GM12878 (cell line): ENCODE data around the gene SOX6. TPM values are rescaled to one million over a fixed set of nuclear protein-coding genes. Genes with fewer than 3 reads are reported as not detected.

ENCODE experiments used
- ATAC-seq: fragments of 200-7000 bp; cut with Tn5 transposase; 3 replicates; pipeline ENCODE4 v1.9.1; 2020; ENCODE audit warnings: mild to moderate bottlenecking, moderate library complexity
- BruUV-seq: library from RNA; stranded (reverse); fragments of 400-500 nt; replicated peaks from 2 replicates; lab custom pipeline; 2021; lab: Mats Ljungman, UMichigan
- CTCF ChIA-PET: fragments of 300-600 bp; sonication (Branson Sonifier 250); formaldehyde crosslinking; extraction: SDS; loops from one replicate; lab custom pipeline; 2021; ENCODE audit warnings: inconsistent platforms; lab: Yijun Ruan, JAX
- POLR2A ChIA-PET: fragments of 350-600 bp; formaldehyde crosslinking; extraction: SDS; loops from one replicate; lab custom pipeline; 2021; ENCODE audit warnings: inconsistent platforms; lab: Charles Lee
- RAD21 ChIA-PET: fragments of 300-600 bp; sonication (Branson Sonifier 250); formaldehyde crosslinking; loops from one replicate; lab custom pipeline; 2023; ENCODE audit warnings: antibody characterized with exemption; ENCODE audit not compliant: unreplicated experiment; lab: Charles Lee
- SMC1A ChIA-PET: fragments of 300-600 bp; sonication (Branson Sonifier 250); formaldehyde crosslinking; loops from one replicate; lab custom pipeline; 2023; ENCODE audit not compliant: unreplicated experiment, uncharacterized antibody; lab: Charles Lee
- DNase-seq: peaks from one replicate; pipeline ENCODE4 v3.0.0-alpha.2; 2011; ENCODE audit warnings: low read depth, low spot score
- FAIRE-seq: peaks from 3 replicates; lab custom pipeline; 2011; peaks lifted over from hg19 to GRCh38; lab: Jason Lieb, UNC
- H2AFZ ChIP-seq: 2 replicates; pipeline ENCODE4 v1.6.0; 2011; ENCODE audit warnings: low read depth, low read length, control low read depth; ENCODE audit not compliant: control insufficient read depth
- H3K27ac ChIP-seq: 2 replicates; pipeline ENCODE4 v1.5.1; 2011; ENCODE audit warnings: control low read depth; ENCODE audit not compliant: control insufficient read depth, insufficient read depth
- H3K27me3 ChIP-seq, 2 experiments: replicated peaks in 1 of 2; 2 replicates each; pipeline versions ENCODE4 v1.6.0 to v1.6.1; 2011; ENCODE audit warnings: low read length in 1 of 2; ENCODE audit not compliant: control insufficient read depth in 2 of 2, insufficient read depth in 2 of 2
- H3K36me3 ChIP-seq, 2 experiments: 2 replicates each; pipeline ENCODE4 v1.5.1; 2011; ENCODE audit warnings: low read length in 1 of 2; ENCODE audit not compliant: control insufficient read depth in 2 of 2, insufficient read depth in 2 of 2
- H3K4me1 ChIP-seq: 2 replicates; pipeline ENCODE4 v1.6.1; 2011; ENCODE audit warnings: mild to moderate bottlenecking, low read length, moderate library complexity, mixed read lengths; ENCODE audit not compliant: control insufficient read depth, insufficient read depth
- H3K4me2 ChIP-seq: 2 replicates; pipeline ENCODE4 v1.6.0; 2011; ENCODE audit warnings: control low read depth; ENCODE audit not compliant: control insufficient read depth, insufficient read depth
- H3K4me3 ChIP-seq: fragments of 200-600 bp; sonication (generic); 2 replicates; pipeline ENCODE4 v1.5.1; 2016
- H3K79me2 ChIP-seq: 2 replicates; pipeline ENCODE4 v1.6.0; 2011; ENCODE audit warnings: low read length; ENCODE audit not compliant: control insufficient read depth, insufficient read depth
- H3K9ac ChIP-seq: 2 replicates; pipeline ENCODE4 v1.8.0; 2011; ENCODE audit warnings: low read length, control low read depth, mixed read lengths; ENCODE audit not compliant: control insufficient read depth, insufficient read depth
- H3K9me3 ChIP-seq: replicated peaks from 3 replicates; pipeline ENCODE4 v1.5.1; 2011; ENCODE audit warnings: mild to moderate bottlenecking, low read length; ENCODE audit not compliant: control insufficient read depth, insufficient read depth
- H4K20me1 ChIP-seq: 2 replicates; pipeline ENCODE4 v1.6.0; 2011; ENCODE audit not compliant: control insufficient read depth, insufficient read depth
- ATF2 ChIP-seq: IDR thresholded peaks from 2 replicates; pipeline ENCODE4 v1.6.1; 2012; ENCODE audit warnings: low read length, inconsistent platforms
- NBN ChIP-seq: fragments of 450-650 bp; IDR thresholded peaks from 2 replicates; pipeline ENCODE4 v1.6.1; 2016
- SUPT20H ChIP-seq: IDR thresholded peaks from 2 replicates; pipeline ENCODE4 v1.6.1; 2011; ENCODE audit warnings: low read depth, mild to moderate bottlenecking, low read length, moderate library complexity, borderline replicate concordance; ENCODE audit not compliant: control insufficient read depth
- TBL1XR1 ChIP-seq: IDR thresholded peaks from 2 replicates; pipeline ENCODE4 v1.6.1; 2012; ENCODE audit warnings: low read depth, low read length, improper control_type of control experiment
- YBX1 ChIP-seq: fragments of 450-650 bp; IDR thresholded peaks from 2 replicates; pipeline ENCODE4 v1.6.1; 2016; ENCODE audit warnings: antibody characterized with exemption
- WGBS: methylation state at CpG from one replicate; pipeline ENCODE4 v1.1.6; 2016; ENCODE audit warnings: low lambda C conversion rate; ENCODE audit not compliant: insufficient replicate concordance, insufficient coverage; ENCODE audit errors: missing lambda C conversion rate; 5-methylcytosine and 5-hydroxymethylcytosine counted together
- in situ Hi-C: fragments of 300-500 bp; cut with MboI; formaldehyde crosslinking; loops from 9 replicates; pipeline ENCODE4 v1.14.3; 2018; ENCODE audit warnings: mixed read lengths
- intact Hi-C: fragments of 100-400 bp; cut with micrococcal nuclease; formaldehyde crosslinking; loops from one replicate; pipeline ENCODE4 v1.14.2; 2022; ENCODE audit not compliant: unreplicated experiment
- polyA plus RNA-seq, 11 experiments: library from polyadenylated mRNA; depleted of rRNA in 4 of 11; unstranded in 6 of 11; stranded (reverse) in 5 of 11; fragments of >200 nt; fragmentation: Nextera tagmentation in 4 of 11; fragmentation: Illumina TruSeq in 1 of 11; extraction: Ambion mirVana in 4 of 11; extraction: Trizol in 1 of 11; gene quantifications; 1 replicate in 1 of 11; 2 replicates in 10 of 11; pipeline versions ENCODE4 v1.2.1 to v1.2.3, GENCODE V29; 2011 to 2016; ENCODE audit warnings: inconsistent platforms in 2 of 11, missing spikeins in 2 of 11, low read depth in 1 of 11
- total RNA-seq, 4 experiments: library from RNA; depleted of rRNA in 3 of 4; stranded (reverse); fragments of >200 nt in 3 of 4; fragmentation: Illumina TruSeq in 1 of 4; extraction: Trizol in 1 of 4; gene quantifications; 2 replicates each; pipeline versions ENCODE4 v1.2.1 to v1.2.3, GENCODE V29; 2013 to 2021

Gene SOX6
- total and polyA plus RNA-seq, 10 of the 15 experiments (the other 5 are each of a cell fraction or from before 2014, with no cell fraction given): 0.03 to 0.71 (median 0.29) TPM; not detected in 4

- Histone ChIP-seq H3K27ac (no peak overlapping the region), H2AFZ (no peak overlapping the region), H3K4me2 (no peak overlapping the region), H3K9me3 (no peaks in the 10 kb centered on the region), H4K20me1 (no peaks in the 10 kb centered on the region), H3K27me3 (no peaks in the 10 kb centered on the region), H3K4me3 (no peak overlapping the region), H3K36me3 (no peaks in the 10 kb centered on the region), H3K9ac (no peak overlapping the region)
- no peak for ATAC-seq
- ChIA-PET RAD21 (no interaction called here), POLR2A (no interaction called here), CTCF (no interaction called here)
- no peak for FAIRE-seq
- intact Hi-C loops (no loop called here), in situ Hi-C loops (no loop called here)
- no peak for DNase-seq
- 0% methylated on average over 1 of the region's 1 CpG for WGBS
- TF ChIP-seq SUPT20H (no peak), TBL1XR1 (no peak)
- TF ChIP-seq, all 136 proteins: peak for 0
- Histone ChIP-seq H3K4me1 (no peaks in the 10 kb centered on the region), H3K79me2 (no peaks in the 10 kb centered on the region)
- BruUV-seq: no TSS peak
- SMC1A ChIA-PET: interaction anchor here (1.1 kb wide), 1 partner anchor 10 kb away, joined by 3 read pairs; no protein-coding TSS in a partner anchor
Observed at GRCh38 chr11:16180868-16181267, 175.5 kb downstream of the SOX6 start.

GRCh38 chr11:16179676-16180075 is 176.7 kb downstream of the SOX6 start:
- intact Hi-C loops: no loop called here
- in situ Hi-C loops: no loop called here
- Histone ChIP-seq H2AFZ (no peak overlapping the region), H3K9ac (no peak overlapping the region), H3K36me3 (no peaks in the 10 kb centered on the region), H3K27me3 (no peaks in the 10 kb centered on the region), H3K4me2 (no peak overlapping the region), H3K4me3 (no peak overlapping the region), H3K79me2 (no peaks in the 10 kb centered on the region), H4K20me1 (no peaks in the 10 kb centered on the region), H3K4me1 (no peaks in the 10 kb centered on the region), H3K27ac (no peak overlapping the region), H3K9me3 (no peaks in the 10 kb centered on the region)
- ChIA-PET RAD21 (no interaction called here), CTCF (no interaction called here), POLR2A (no interaction called here), SMC1A (no interaction called here)
- FAIRE-seq (no peak), DNase-seq (no peak), ATAC-seq (no peak)
- WGBS: 5% methylated on average over 3 of the region's 3 CpGs
- no TSS peak for BruUV-seq
- TF ChIP-seq YBX1 (no peak), NBN (no peak), ATF2 (no peak)
